ENCODE results near the gene CARNS1.
A peak's percentile ranks its signal among the peaks of the same experiment; 100 is the strongest.
"Not testable (repeated sequence)": the region's sequence is repeated elsewhere in the genome, so short reads cannot be mapped to it uniquely, and the experiment has no call there.

CARNS1 gene

GRCh38 chr11:67420646-67421429 is 5.4 kb downstream of the CARNS1 start:
- peak overlapping the region in 6 of 7 experiments; percentile 28 to 73 (median 64) for H3K4me3 ChIP-seq (ENCODE audit: control insufficient read depth in 1 of 7, extremely low read depth in 1 of 7, insufficient read depth in 4 of 7, low read depth in 2 of 7, low read length in 6 of 7)
- ChIA-PET POLR2A (interaction anchor here (0.6 to 1.9 kb wide), 6 partner anchors 9 to 30 kb away, joined by 3 to 9 read pairs (median 5); partner anchors contain the start of genes PPP1CA and PTPRCAP), CTCF (interaction anchor here (1.2 to 6.4 kb wide), 5 partner anchors 13 to 69 kb away, joined by 4 to 60 read pairs (median 8); partner anchors contain the start of genes PPP1CA, PTPRCAP and TBC1D10C)
- no peaks in the 10 kb centered on the region for H3K9me3 ChIP-seq (ENCODE audit: control extremely low read depth in 1 of 5, control insufficient read depth in 4 of 5, insufficient read depth in 2 of 5, low read depth in 1 of 5, low read length in 4 of 5)
- H3K27me3 ChIP-seq (replicated peaks in 2 of 5; ENCODE audit: control insufficient read depth in 4 of 5, insufficient read depth in 5 of 5, low read length in 4 of 5), result no peaks in the 10 kb centered on the region
- H3K36me3 ChIP-seq (ENCODE audit: control insufficient read depth in 4 of 4, insufficient read depth in 4 of 4, low read length in 3 of 4), result no peaks in the 10 kb centered on the region
- peaks cover 0 to 75% (median 53%) of the 10 kb centered on the region in 4 experiments for H3K4me1 ChIP-seq (ENCODE audit: control extremely low read depth in 1 of 4, control insufficient read depth in 4 of 4, insufficient read depth in 4 of 4, low read length in 3 of 4)
- WGBS (ENCODE audit: insufficient coverage), result under 1% methylated on average over 86 of the region's 97 CpGs
- peak; percentile 93 to 97 (median 96) for DNase-seq
- peak overlapping the region in 1 of 2 experiments; percentile 5 for H3K27ac ChIP-seq (ENCODE audit: insufficient read depth in 1 of 2, low read depth in 1 of 2, low read length in 2 of 2, poor library complexity in 1 of 2, severe bottlenecking in 2 of 2)

GRCh38 chr11:67421430-67422031 is 6.1 kb downstream of the CARNS1 start:
- no peak for DNase-seq
- Histone ChIP-seq H3K27me3 (replicated peaks in 2 of 5; ENCODE audit: control insufficient read depth in 4 of 5, insufficient read depth in 5 of 5, low read length in 4 of 5) (no peaks in the 10 kb centered on the region), H3K36me3 (ENCODE audit: control insufficient read depth in 4 of 4, insufficient read depth in 4 of 4, low read length in 3 of 4) (no peaks in the 10 kb centered on the region), H3K27ac (ENCODE audit: insufficient read depth in 1 of 2, low read depth in 1 of 2, low read length in 2 of 2, poor library complexity in 1 of 2, severe bottlenecking in 2 of 2) (no peak overlapping the region), H3K9me3 (ENCODE audit: control extremely low read depth in 1 of 5, control insufficient read depth in 4 of 5, insufficient read depth in 2 of 5, low read depth in 1 of 5, low read length in 4 of 5) (no peaks in the 10 kb centered on the region), H3K4me1 (ENCODE audit: control extremely low read depth in 1 of 4, control insufficient read depth in 4 of 4, insufficient read depth in 4 of 4, low read length in 3 of 4) (peaks cover 0 to 68% (median 46%) of the 10 kb centered on the region in 4 experiments), H3K4me3 (ENCODE audit: control insufficient read depth in 1 of 7, extremely low read depth in 1 of 7, insufficient read depth in 4 of 7, low read depth in 2 of 7, low read length in 6 of 7) (peak overlapping the region in 2 of 7 experiments; percentile 51 to 63)
- POLR2A ChIA-PET, result interaction anchor here (1.0 to 1.9 kb wide), 4 partner anchors 9 to 20 kb away, joined by 4 to 9 read pairs (median 8); partner anchors contain the start of genes PPP1CA and PTPRCAP
- 80% methylated on average over 21 of the region's 22 CpGs for WGBS (ENCODE audit: insufficient coverage)
- CTCF ChIA-PET, result interaction anchor here (2.0 to 6.4 kb wide), 3 partner anchors 13 to 19 kb away, joined by 8 to 60 read pairs (median 22); partner anchors contain the start of genes PPP1CA, PTPRCAP and TBC1D10C

- ChIA-PET POLR2A (no interaction called here), CTCF (interaction anchor here (0.8 to 4.4 kb wide), 4 partner anchors 9 to 88 kb away, joined by 3 to 22 read pairs (median 4); partner anchors contain the start of gene PPP1CA)
- no peaks in the 10 kb centered on the region for H3K9me3 ChIP-seq (ENCODE audit: control extremely low read depth in 1 of 5, control insufficient read depth in 4 of 5, insufficient read depth in 2 of 5, low read depth in 1 of 5, low read length in 4 of 5)
- no peaks in the 10 kb centered on the region for H3K27me3 ChIP-seq (replicated peaks in 2 of 5; ENCODE audit: control insufficient read depth in 4 of 5, insufficient read depth in 5 of 5, low read length in 4 of 5)
- no peak overlapping the region for H3K4me3 ChIP-seq (ENCODE audit: control insufficient read depth in 1 of 7, extremely low read depth in 1 of 7, insufficient read depth in 4 of 7, low read depth in 2 of 7, low read length in 6 of 7)
- no peak for DNase-seq
- no peak overlapping the region for H3K27ac ChIP-seq (ENCODE audit: insufficient read depth in 1 of 2, low read depth in 1 of 2, low read length in 2 of 2, poor library complexity in 1 of 2, severe bottlenecking in 2 of 2)
- peaks cover 0 to 61% (median 38%) of the 10 kb centered on the region in 4 experiments for H3K4me1 ChIP-seq (ENCODE audit: control extremely low read depth in 1 of 4, control insufficient read depth in 4 of 4, insufficient read depth in 4 of 4, low read length in 3 of 4)
- no peaks in the 10 kb centered on the region for H3K36me3 ChIP-seq (ENCODE audit: control insufficient read depth in 4 of 4, insufficient read depth in 4 of 4, low read length in 3 of 4)
- 77% methylated on average over 5 of the region's 6 CpGs for WGBS (ENCODE audit: insufficient coverage)
These were observed 7.4 kb downstream of the CARNS1 start for GRCh38 chr11:67422891-67423290.

GRCh38 chr11:67423466-67423865 is 8.0 kb downstream of the CARNS1 start:
- DNase-seq, result no peak
- H3K27ac ChIP-seq (ENCODE audit: insufficient read depth in 1 of 2, low read depth in 1 of 2, low read length in 2 of 2, poor library complexity in 1 of 2, severe bottlenecking in 2 of 2), result no peak overlapping the region
- H3K36me3 ChIP-seq (ENCODE audit: control insufficient read depth in 4 of 4, insufficient read depth in 4 of 4, low read length in 3 of 4), result no peaks in the 10 kb centered on the region
- no peak overlapping the region for H3K4me3 ChIP-seq (ENCODE audit: control insufficient read depth in 1 of 7, extremely low read depth in 1 of 7, insufficient read depth in 4 of 7, low read depth in 2 of 7, low read length in 6 of 7)
- H3K27me3 ChIP-seq (replicated peaks in 2 of 5; ENCODE audit: control insufficient read depth in 4 of 5, insufficient read depth in 5 of 5, low read length in 4 of 5), result no peaks in the 10 kb centered on the region
- 93% methylated on average over 12 of the region's 13 CpGs for WGBS (ENCODE audit: insufficient coverage)
- ChIA-PET POLR2A (no interaction called here), CTCF (interaction anchor here (0.8 to 4.4 kb wide), 5 partner anchors 9 to 88 kb away, joined by 3 to 22 read pairs (median 4); partner anchors contain the start of genes PPP1CA and PTPRCAP)
- peaks cover 0 to 57% (median 32%) of the 10 kb centered on the region in 4 experiments for H3K4me1 ChIP-seq (ENCODE audit: control extremely low read depth in 1 of 4, control insufficient read depth in 4 of 4, insufficient read depth in 4 of 4, low read length in 3 of 4)
- H3K9me3 ChIP-seq (ENCODE audit: control extremely low read depth in 1 of 5, control insufficient read depth in 4 of 5, insufficient read depth in 2 of 5, low read depth in 1 of 5, low read length in 4 of 5), result no peaks in the 10 kb centered on the region

- no peak for DNase-seq
- Histone ChIP-seq H3K4me3 (ENCODE audit: control insufficient read depth in 1 of 7, extremely low read depth in 1 of 7, insufficient read depth in 4 of 7, low read depth in 2 of 7, low read length in 6 of 7) (no peak overlapping the region), H3K9me3 (ENCODE audit: control extremely low read depth in 1 of 5, control insufficient read depth in 4 of 5, insufficient read depth in 2 of 5, low read depth in 1 of 5, low read length in 4 of 5) (no peaks in the 10 kb centered on the region), H3K36me3 (ENCODE audit: control insufficient read depth in 4 of 4, insufficient read depth in 4 of 4, low read length in 3 of 4) (no peaks in the 10 kb centered on the region), H3K27ac (ENCODE audit: insufficient read depth in 1 of 2, low read depth in 1 of 2, low read length in 2 of 2, poor library complexity in 1 of 2, severe bottlenecking in 2 of 2) (no peak overlapping the region), H3K27me3 (replicated peaks in 2 of 5; ENCODE audit: control insufficient read depth in 4 of 5, insufficient read depth in 5 of 5, low read length in 4 of 5) (no peaks in the 10 kb centered on the region), H3K4me1 (ENCODE audit: control extremely low read depth in 1 of 4, control insufficient read depth in 4 of 4, insufficient read depth in 4 of 4, low read length in 3 of 4) (peaks cover 3 to 57% (median 31%) of the 10 kb centered on the region in 4 experiments)
- ChIA-PET POLR2A (no interaction called here), CTCF (interaction anchor here (1.1 to 4.4 kb wide), 4 partner anchors 12 to 22 kb away, joined by 3 to 22 read pairs (median 6); partner anchors contain the start of genes PPP1CA and PTPRCAP)
- 96% methylated on average over 30 of the region's 34 CpGs for WGBS (ENCODE audit: insufficient coverage)
These were observed 8.6 kb downstream of the CARNS1 start for GRCh38 chr11:67423891-67424613.

GRCh38 chr11:67427364-67427859 is 11.9 kb downstream of the CARNS1 start:
- Histone ChIP-seq H3K36me3 (ENCODE audit: control insufficient read depth in 4 of 4, insufficient read depth in 4 of 4, low read length in 3 of 4) (peaks cover 0 to 15% (median 10%) of the 10 kb centered on the region in 4 experiments), H3K4me1 (ENCODE audit: control extremely low read depth in 1 of 4, control insufficient read depth in 4 of 4, insufficient read depth in 4 of 4, low read length in 3 of 4) (peaks cover 3 to 40% (median 18%) of the 10 kb centered on the region in 4 experiments), H3K27ac (ENCODE audit: insufficient read depth in 1 of 2, low read depth in 1 of 2, low read length in 2 of 2, poor library complexity in 1 of 2, severe bottlenecking in 2 of 2) (peak overlapping the region; percentile 90 to 95), H3K4me3 (ENCODE audit: control insufficient read depth in 1 of 7, extremely low read depth in 1 of 7, insufficient read depth in 4 of 7, low read depth in 2 of 7, low read length in 6 of 7) (peak overlapping the region; percentile 86 to 99 (median 94))
- not testable (repeated sequence) for DNase-seq; H3K9me3 ChIP-seq (ENCODE audit: control extremely low read depth in 1 of 5, control insufficient read depth in 4 of 5, insufficient read depth in 2 of 5, low read depth in 1 of 5, low read length in 4 of 5); H3K27me3 ChIP-seq (replicated peaks in 2 of 5; ENCODE audit: control insufficient read depth in 4 of 5, insufficient read depth in 5 of 5, low read length in 4 of 5)
- POLR2A ChIA-PET, result interaction anchor here (1.0 to 1.6 kb wide), 2 partner anchors 9 to 12 kb away, joined by 4 read pairs; no protein-coding TSS in a partner anchor
- WGBS (ENCODE audit: insufficient coverage), result 81% methylated on average over 17 of the region's 19 CpGs
- CTCF ChIA-PET, result interaction anchor here (1.4 to 2.5 kb wide), 2 partner anchors 19 to 45 kb away, joined by 3 to 7 read pairs; no protein-coding TSS in a partner anchor

Measured in common myeloid progenitor, CD34-positive (primary cell).